GM12878 (cell line): ENCODE data around the gene NOTCH1. TPM values are rescaled to one million over a fixed set of nuclear protein-coding genes. Genes with fewer than 3 reads are reported as not detected.

Experiments
- CBX3 ChIP-seq: fragments of 200-600 bp; sonication (generic); IDR thresholded peaks from 2 replicates; pipeline ENCODE4 v1.6.1; 2016; ENCODE audit warnings: low read depth, borderline replicate concordance
- CEBPZ ChIP-seq: fragments of 150-350 bp; IDR thresholded peaks from 2 replicates; pipeline ENCODE4 v1.6.1; 2016; ENCODE audit warnings: low read depth, low read length
- CREB1 ChIP-seq: IDR thresholded peaks from 2 replicates; pipeline ENCODE4 v1.6.1; 2012; ENCODE audit warnings: low read depth, mild to moderate bottlenecking, inconsistent platforms
- CUX1 ChIP-seq: IDR thresholded peaks from 2 replicates; pipeline ENCODE4 v1.6.1; 2012; ENCODE audit warnings: improper control_type of control experiment, low read depth, low read length; ENCODE audit not compliant: insufficient replicate concordance
- HDGF ChIP-seq: fragments of 450-650 bp; IDR thresholded peaks from 2 replicates; pipeline ENCODE4 v1.6.1; 2016; ENCODE audit warnings: antibody characterized with exemption
- MEF2A ChIP-seq: IDR thresholded peaks from 2 replicates; pipeline ENCODE4 v1.6.1; 2011; ENCODE audit warnings: low read depth, mild to moderate bottlenecking, low read length, moderate library complexity; ENCODE audit not compliant: insufficient read depth
- PRDM15 ChIP-seq: fragments of 450-650 bp; formaldehyde crosslinking; IDR thresholded peaks from 2 replicates; pipeline ENCODE4 v1.4.0; 2020; ENCODE audit warnings: mild to moderate bottlenecking, moderate library complexity
- RCOR1 ChIP-seq: conservative IDR thresholded peaks from 2 replicates; pipeline ENCODE4 v1.6.1; 2012; ENCODE audit warnings: low read depth, low read length, improper control_type of control experiment
- SIX5 ChIP-seq: IDR thresholded peaks from 2 replicates; pipeline ENCODE4 v1.6.1; 2011; ENCODE audit warnings: mild to moderate bottlenecking, low read depth, low read length, moderate library complexity; ENCODE audit not compliant: severe bottlenecking
- SREBF1 ChIP-seq: IDR thresholded peaks from 2 replicates; pipeline ENCODE4 v1.6.1; 2012; ENCODE audit warnings: mild to moderate bottlenecking, low read length
- SUZ12 ChIP-seq: fragments of 200-600 bp; sonication (generic); IDR thresholded peaks from one replicate; pipeline ENCODE4 v1.6.1; 2018; ENCODE audit warnings: antibody characterized with exemption, mild to moderate bottlenecking; ENCODE audit not compliant: unreplicated experiment
- USF1 ChIP-seq: IDR thresholded peaks from 2 replicates; pipeline ENCODE4 v1.6.1; 2011; ENCODE audit warnings: borderline replicate concordance, low read depth, mild to moderate bottlenecking, moderate library complexity, mixed read lengths, low read length; ENCODE audit not compliant: insufficient read depth; ENCODE audit errors: extremely low read length
- ZNF384 ChIP-seq: IDR thresholded peaks from 2 replicates; pipeline ENCODE4 v1.6.1; 2012; ENCODE audit warnings: low read depth, mild to moderate bottlenecking, low read length, improper control_type of control experiment, borderline replicate concordance
- ZZZ3 ChIP-seq: IDR thresholded peaks from 2 replicates; pipeline ENCODE4 v1.6.1; 2011; ENCODE audit warnings: low read depth; ENCODE audit not compliant: control insufficient read depth, insufficient read length
- polyA plus RNA-seq, 11 experiments: library from polyadenylated mRNA; depleted of rRNA in 4 of 11; unstranded in 6 of 11; stranded (reverse) in 5 of 11; fragments of >200 nt; fragmentation: Nextera tagmentation in 4 of 11; fragmentation: Illumina TruSeq in 1 of 11; extraction: Ambion mirVana in 4 of 11; extraction: Trizol in 1 of 11; gene quantifications; 1 replicate in 1 of 11; 2 replicates in 10 of 11; pipeline versions ENCODE4 v1.2.1 to v1.2.3, GENCODE V29; 2011 to 2016; ENCODE audit warnings: inconsistent platforms in 2 of 11, missing spikeins in 2 of 11, low read depth in 1 of 11
- total RNA-seq, 4 experiments: library from RNA; depleted of rRNA in 3 of 4; stranded (reverse); fragments of >200 nt in 3 of 4; fragmentation: Illumina TruSeq in 1 of 4; extraction: Trizol in 1 of 4; gene quantifications; 2 replicates each; pipeline versions ENCODE4 v1.2.1 to v1.2.3, GENCODE V29; 2013 to 2021

The NOTCH1 gene
- total and polyA plus RNA-seq, 10 of the 15 experiments (the other 5 are each of a cell fraction or from before 2014, with no cell fraction given), result 0.02 to 40.0 (median 3.7) TPM

- TF ChIP-seq PRDM15 (CRISPR knock-in tag) (no peak), MEF2A (no peak), SIX5 (peak; percentile 33), USF1 (no peak), CREB1 (peak; percentile 99), SREBF1 (no peak), ZNF384 (no peak), CBX3 (no peak), CEBPZ (no peak), RCOR1 (no peak), ZZZ3 (no peak), SUZ12 (no peak), CUX1 (no peak), HDGF (no peak)
Observed at GRCh38 chr9:136482793-136483588, 62.9 kb downstream of the NOTCH1 start, which contains the start of gene SEC16A (continued).
